GM12878 (cell line): Measurements from ENCODE around the gene TEX13D. TPM values are rescaled to one million over a fixed set of nuclear protein-coding genes. Genes with fewer than 3 reads are reported as not detected.

Experiments used
- ATAC-seq: fragments of 200-7000 bp; cut with Tn5 transposase; 3 replicates; pipeline ENCODE4 v1.9.1; 2020; ENCODE audit warnings: mild to moderate bottlenecking, moderate library complexity
- BruUV-seq: library from RNA; stranded (reverse); fragments of 400-500 nt; replicated peaks from 2 replicates; lab custom pipeline; 2021; lab: Mats Ljungman, UMichigan
- CTCF ChIA-PET: fragments of 300-600 bp; sonication (Branson Sonifier 250); formaldehyde crosslinking; extraction: SDS; loops from one replicate; lab custom pipeline; 2021; ENCODE audit warnings: inconsistent platforms; lab: Yijun Ruan, JAX
- POLR2A ChIA-PET: fragments of 350-600 bp; formaldehyde crosslinking; extraction: SDS; loops from one replicate; lab custom pipeline; 2021; ENCODE audit warnings: inconsistent platforms; lab: Charles Lee
- RAD21 ChIA-PET: fragments of 300-600 bp; sonication (Branson Sonifier 250); formaldehyde crosslinking; loops from one replicate; lab custom pipeline; 2023; ENCODE audit warnings: antibody characterized with exemption; ENCODE audit not compliant: unreplicated experiment; lab: Charles Lee
- SMC1A ChIA-PET: fragments of 300-600 bp; sonication (Branson Sonifier 250); formaldehyde crosslinking; loops from one replicate; lab custom pipeline; 2023; ENCODE audit not compliant: unreplicated experiment, uncharacterized antibody; lab: Charles Lee
- DNase-seq: peaks from one replicate; pipeline ENCODE4 v3.0.0-alpha.2; 2011; ENCODE audit warnings: low read depth, low spot score
- FAIRE-seq: peaks from 3 replicates; lab custom pipeline; 2011; peaks lifted over from hg19 to GRCh38; lab: Jason Lieb, UNC
- H2AFZ ChIP-seq: 2 replicates; pipeline ENCODE4 v1.6.0; 2011; ENCODE audit warnings: low read depth, low read length, control low read depth; ENCODE audit not compliant: control insufficient read depth
- H3K27ac ChIP-seq: 2 replicates; pipeline ENCODE4 v1.5.1; 2011; ENCODE audit warnings: control low read depth; ENCODE audit not compliant: control insufficient read depth, insufficient read depth
- H3K27me3 ChIP-seq, 2 experiments: replicated peaks in 1 of 2; 2 replicates each; pipeline versions ENCODE4 v1.6.0 to v1.6.1; 2011; ENCODE audit warnings: low read length in 1 of 2; ENCODE audit not compliant: control insufficient read depth in 2 of 2, insufficient read depth in 2 of 2
- H3K36me3 ChIP-seq, 2 experiments: 2 replicates each; pipeline ENCODE4 v1.5.1; 2011; ENCODE audit warnings: low read length in 1 of 2; ENCODE audit not compliant: control insufficient read depth in 2 of 2, insufficient read depth in 2 of 2
- H3K4me1 ChIP-seq: 2 replicates; pipeline ENCODE4 v1.6.1; 2011; ENCODE audit warnings: mild to moderate bottlenecking, low read length, moderate library complexity, mixed read lengths; ENCODE audit not compliant: control insufficient read depth, insufficient read depth
- H3K4me2 ChIP-seq: 2 replicates; pipeline ENCODE4 v1.6.0; 2011; ENCODE audit warnings: control low read depth; ENCODE audit not compliant: control insufficient read depth, insufficient read depth
- H3K4me3 ChIP-seq: fragments of 200-600 bp; sonication (generic); 2 replicates; pipeline ENCODE4 v1.5.1; 2016
- H3K79me2 ChIP-seq: 2 replicates; pipeline ENCODE4 v1.6.0; 2011; ENCODE audit warnings: low read length; ENCODE audit not compliant: control insufficient read depth, insufficient read depth
- H3K9ac ChIP-seq: 2 replicates; pipeline ENCODE4 v1.8.0; 2011; ENCODE audit warnings: low read length, control low read depth, mixed read lengths; ENCODE audit not compliant: control insufficient read depth, insufficient read depth
- H3K9me3 ChIP-seq: replicated peaks from 3 replicates; pipeline ENCODE4 v1.5.1; 2011; ENCODE audit warnings: mild to moderate bottlenecking, low read length; ENCODE audit not compliant: control insufficient read depth, insufficient read depth
- H4K20me1 ChIP-seq: 2 replicates; pipeline ENCODE4 v1.6.0; 2011; ENCODE audit not compliant: control insufficient read depth, insufficient read depth
- ESRRA ChIP-seq: IDR thresholded peaks from 2 replicates; pipeline ENCODE4 v1.6.1; 2012; ENCODE audit warnings: mild to moderate bottlenecking, low read length, improper control_type of control experiment
- MLLT1 ChIP-seq: fragments of 450-650 bp; IDR thresholded peaks from 2 replicates; pipeline ENCODE4 v1.6.1; 2016; ENCODE audit warnings: mild to moderate bottlenecking
- USF1 ChIP-seq: IDR thresholded peaks from 2 replicates; pipeline ENCODE4 v1.6.1; 2011; ENCODE audit warnings: borderline replicate concordance, low read depth, mild to moderate bottlenecking, moderate library complexity, mixed read lengths, low read length; ENCODE audit not compliant: insufficient read depth; ENCODE audit errors: extremely low read length
- WGBS: methylation state at CpG from one replicate; pipeline ENCODE4 v1.1.6; 2016; ENCODE audit warnings: low lambda C conversion rate; ENCODE audit not compliant: insufficient replicate concordance, insufficient coverage; ENCODE audit errors: missing lambda C conversion rate; 5-methylcytosine and 5-hydroxymethylcytosine counted together
- in situ Hi-C: fragments of 300-500 bp; cut with MboI; formaldehyde crosslinking; loops from 9 replicates; pipeline ENCODE4 v1.14.3; 2018; ENCODE audit warnings: mixed read lengths
- intact Hi-C: fragments of 100-400 bp; cut with micrococcal nuclease; formaldehyde crosslinking; loops from one replicate; pipeline ENCODE4 v1.14.2; 2022; ENCODE audit not compliant: unreplicated experiment
- polyA plus RNA-seq, 11 experiments: library from polyadenylated mRNA; depleted of rRNA in 4 of 11; unstranded in 6 of 11; stranded (reverse) in 5 of 11; fragments of >200 nt; fragmentation: Nextera tagmentation in 4 of 11; fragmentation: Illumina TruSeq in 1 of 11; extraction: Ambion mirVana in 4 of 11; extraction: Trizol in 1 of 11; gene quantifications; 1 replicate in 1 of 11; 2 replicates in 10 of 11; pipeline versions ENCODE4 v1.2.1 to v1.2.3, GENCODE V29; 2011 to 2016; ENCODE audit warnings: inconsistent platforms in 2 of 11, missing spikeins in 2 of 11, low read depth in 1 of 11
- total RNA-seq, 4 experiments: library from RNA; depleted of rRNA in 3 of 4; stranded (reverse); fragments of >200 nt in 3 of 4; fragmentation: Illumina TruSeq in 1 of 4; extraction: Trizol in 1 of 4; gene quantifications; 2 replicates each; pipeline versions ENCODE4 v1.2.1 to v1.2.3, GENCODE V29; 2013 to 2021

Gene TEX13D
- total and polyA plus RNA-seq, 10 of the 15 experiments (the other 5 are each of a cell fraction or from before 2014, with no cell fraction given): 0.11 to 2.9 (median 0.19) TPM; not detected in 1

- TF ChIP-seq MLLT1: no peak
- TF ChIP-seq, all 136 proteins: peak for 0
Measured at GRCh38 chrX:124373348-124373747, 40.9 kb downstream of the TEX13D start (continued).

- Histone ChIP-seq H2AFZ (no peak overlapping the region), H3K27me3 (no peaks in the 10 kb centered on the region; a peak in 1 of 4 replicates), H3K4me3 (no peak overlapping the region), H3K4me2 (no peak overlapping the region), H3K79me2 (no peaks in the 10 kb centered on the region), H3K36me3 (no peaks in the 10 kb centered on the region), H3K9me3 (no peaks in the 10 kb centered on the region; the same call in 2 of the 3 replicates), H3K4me1 (no peaks in the 10 kb centered on the region), H3K27ac (no peak overlapping the region), H3K9ac (no peak overlapping the region), H4K20me1 (no peaks in the 10 kb centered on the region)
- intact Hi-C loops: no loop called here
- POLR2A ChIA-PET: no interaction called here
- FAIRE-seq: no peak
- TF ChIP-seq USF1 (no peak), ESRRA (no peak)
- in situ Hi-C loops: no loop called here
- no peak for ATAC-seq
- no TSS peak for BruUV-seq
- WGBS: 17% methylated on average over 4 of the region's 4 CpGs
- RAD21 ChIA-PET: interaction anchor here (0.6 kb wide), 1 partner anchor 24 kb away, joined by 3 read pairs; no protein-coding TSS in a partner anchor
- SMC1A ChIA-PET: interaction anchor here (0.9 to 2.1 kb wide), 5 partner anchors 9 to 349 kb away, joined by 3 to 8 read pairs (median 3); no protein-coding TSS in a partner anchor
- CTCF ChIA-PET: no interaction called here
- DNase-seq: no peak
Measured at GRCh38 chrX:124378643-124379042, 46.2 kb downstream of the TEX13D start.
